Measurements from ENCODE around the gene KCNN4.

- TF ChIP-seq EZH2 (IDR thresholded peaks at IDR 0.05; ENCODE audit: low read depth) = no peak
- no peak for TF ChIP-seq CTCF (conservative IDR thresholded peaks at IDR 0.05)
Measured at GRCh38 chr19:43767818-43768217, 13.0 kb downstream of the KCNN4 start.
